ENCODE results near the gene STK39.
A peak's percentile ranks its signal among the peaks of the same experiment; 100 is the strongest.
"Not testable (repeated sequence)": the region's sequence is repeated elsewhere in the genome, so short reads cannot be mapped to it uniquely, and the experiment has no call there.

Gene STK39

DNA sequence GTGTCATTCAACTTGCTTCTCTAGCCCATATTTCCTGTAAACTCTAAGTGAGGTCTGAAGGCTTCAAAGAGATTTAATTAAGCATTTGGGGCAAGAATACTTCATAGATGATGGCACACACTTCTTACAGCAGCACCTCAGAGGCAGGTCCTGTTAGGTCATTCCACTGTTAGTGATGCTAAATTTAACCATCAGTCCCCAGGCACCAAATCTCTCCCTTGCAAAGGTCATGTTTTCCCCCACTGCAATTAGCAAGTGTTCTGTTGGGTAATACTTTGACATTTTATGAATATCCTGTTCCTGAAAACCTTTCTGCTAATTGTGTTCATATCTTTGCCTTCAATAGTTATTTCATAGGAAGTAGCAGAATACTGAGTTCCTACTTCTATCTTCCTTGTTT, 117.0 kb downstream of the STK39 start:
- peak; percentile 6 for DNase-seq

DNA sequence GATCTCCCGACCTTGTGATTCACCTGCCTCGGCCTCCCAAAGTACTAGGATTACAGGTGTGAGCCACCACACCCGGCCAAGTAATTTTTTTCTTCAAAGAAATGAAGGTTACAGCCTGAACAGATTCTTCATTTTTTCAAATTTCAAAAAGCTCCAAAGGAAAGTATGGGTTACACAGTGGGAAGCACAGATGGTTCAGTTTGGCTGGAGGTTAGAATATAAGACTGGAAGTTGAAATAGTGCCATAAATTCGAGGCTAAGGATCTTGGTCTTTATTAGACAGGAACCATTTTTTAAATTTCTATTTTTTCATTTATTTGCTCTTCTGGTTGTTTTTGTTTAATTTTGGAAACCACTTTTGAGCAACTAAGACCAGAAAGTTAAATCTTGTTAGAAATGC, 120.0 kb downstream of the STK39 start:
- no peak for DNase-seq

GRCh38 chr2:168122210-168122609, 125.2 kb downstream of the STK39 start:
- DNase-seq, result not testable (repeated sequence)

GRCh38 chr2:168120730-168121129, 126.7 kb downstream of the STK39 start:
- no peak for DNase-seq

DNA sequence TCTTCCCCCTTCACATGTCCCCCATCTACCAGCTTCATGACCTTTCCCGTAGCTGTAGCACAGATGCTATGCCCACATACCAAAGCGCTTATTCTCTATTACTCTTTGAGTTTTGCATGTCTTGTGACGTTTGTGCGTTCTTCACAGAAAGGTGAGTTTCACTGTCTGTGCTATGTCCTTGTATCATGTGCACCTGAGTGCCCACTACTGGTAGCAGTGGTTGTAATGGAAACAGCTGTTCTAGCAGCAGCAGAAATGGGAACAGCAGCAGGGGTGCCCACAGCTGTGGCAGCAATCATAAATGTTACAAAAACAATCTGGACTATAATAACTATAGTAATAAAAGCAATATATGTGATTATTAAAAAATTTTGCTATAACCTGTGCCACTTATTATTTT, 127.1 kb downstream of the STK39 start:
- no peak for DNase-seq

DNA sequence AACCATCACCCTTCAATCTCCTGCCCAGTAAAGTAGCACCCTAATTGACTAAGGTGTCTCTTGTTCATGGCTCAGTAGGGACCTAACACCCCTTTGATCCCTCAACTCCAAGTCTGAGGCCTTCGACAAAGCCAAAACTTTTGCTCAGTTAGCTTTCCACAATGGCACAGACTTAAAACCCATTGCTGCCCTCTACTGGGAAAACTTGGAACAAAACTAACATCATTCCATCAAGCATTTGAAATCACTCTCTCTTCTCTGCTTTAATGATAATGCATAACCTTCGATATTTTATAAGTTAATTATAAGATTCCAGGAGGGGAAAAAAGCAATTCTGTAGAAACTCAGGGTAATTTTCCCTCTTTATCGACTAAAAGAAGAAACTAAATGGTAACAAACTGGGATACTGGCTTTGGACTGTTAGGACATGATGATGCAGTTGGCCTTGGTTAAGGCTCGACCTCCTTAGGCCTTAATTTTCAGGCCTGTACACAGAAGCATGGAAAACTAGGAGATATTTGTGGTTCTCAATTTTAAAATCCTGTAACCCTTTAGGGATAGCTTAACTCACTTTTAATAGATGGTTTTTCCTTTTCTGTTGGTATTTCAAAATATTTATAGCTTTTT, 127.8 kb downstream of the STK39 start:
- peak; percentile 73 for DNase-seq

DNA sequence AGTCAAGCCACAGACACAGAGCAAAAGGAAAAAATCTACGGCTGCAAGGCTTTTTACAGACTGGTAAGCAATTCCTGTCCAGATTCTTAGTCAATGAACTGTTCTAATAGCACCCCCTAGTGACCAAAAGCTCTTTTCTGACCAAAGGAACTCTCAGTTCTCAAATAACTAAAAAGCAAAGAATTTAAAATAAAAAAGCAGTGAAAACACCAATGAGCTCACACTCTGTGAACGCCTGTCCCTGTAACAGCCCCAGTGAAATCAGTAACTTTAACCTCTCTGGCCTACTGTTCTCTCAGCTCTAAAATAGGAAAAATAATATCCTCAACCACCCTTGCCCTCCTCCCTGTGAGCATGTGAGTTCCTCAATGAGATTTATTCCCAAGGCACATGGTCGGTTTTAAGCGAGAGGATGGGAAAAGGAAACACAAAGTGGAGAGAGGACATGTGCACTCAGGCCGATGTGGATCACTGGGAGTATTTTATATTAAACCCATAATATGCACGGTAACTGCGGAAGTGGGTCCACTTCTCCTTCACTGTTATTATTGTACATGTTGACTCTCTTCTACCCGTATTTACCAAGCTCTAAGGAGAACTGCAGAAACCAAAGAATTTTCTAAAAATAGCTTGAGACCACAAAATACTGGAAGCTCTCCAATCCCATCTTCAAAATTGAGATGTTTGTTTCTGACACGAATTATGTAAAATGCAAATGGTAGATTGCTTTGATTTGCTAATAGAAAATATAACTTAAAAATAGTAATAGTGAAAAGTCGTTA, 128.5 kb downstream of the STK39 start:
- peak; percentile 87 for DNase-seq

GRCh38 chr2:168116448-168116847, 130.9 kb downstream of the STK39 start:
- DNase-seq, result no peak

DNA sequence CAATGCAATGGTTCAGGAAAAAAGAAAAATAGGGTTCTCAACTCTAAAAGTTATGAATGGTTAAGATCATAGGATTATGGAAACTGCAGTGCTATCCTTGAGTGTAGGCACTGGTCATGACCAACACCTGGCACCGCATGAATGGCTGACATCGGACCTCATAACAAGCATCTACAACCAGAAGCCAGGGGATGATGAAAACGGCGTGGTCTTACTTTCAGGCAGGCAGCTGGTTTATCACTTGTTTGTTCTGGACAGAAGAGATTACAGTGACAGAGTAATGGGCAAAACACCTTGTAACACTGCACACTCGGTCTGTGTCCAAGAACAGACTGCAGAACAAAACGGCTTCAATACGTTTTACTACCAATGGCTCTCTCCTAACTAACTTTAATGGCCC, 132.8 kb downstream of the STK39 start:
- DNase-seq, result no peak

- DNase-seq, result no peak
Measured at GRCh38 chr2:168114040-168114439, 133.4 kb downstream of the STK39 start.

DNA sequence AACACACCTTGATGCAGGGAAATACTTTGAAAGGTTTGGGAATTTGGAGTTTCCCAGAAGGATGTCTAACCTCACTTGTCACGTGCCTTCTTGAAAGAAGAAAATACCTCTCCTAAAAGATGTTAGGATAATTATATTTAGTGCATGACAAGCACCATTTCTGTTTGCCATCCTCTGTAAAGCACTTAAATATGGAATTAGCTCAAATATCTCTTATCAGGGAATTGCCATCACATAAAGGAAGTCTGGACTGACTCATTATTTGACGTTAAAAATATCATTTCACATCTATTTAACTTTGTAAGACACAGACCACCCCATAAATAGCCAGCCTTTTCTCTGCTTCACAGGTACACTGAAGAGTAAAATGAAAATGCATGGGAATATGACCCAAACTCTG, 140.1 kb downstream of the STK39 start:
- DNase-seq, result no peak

DNA sequence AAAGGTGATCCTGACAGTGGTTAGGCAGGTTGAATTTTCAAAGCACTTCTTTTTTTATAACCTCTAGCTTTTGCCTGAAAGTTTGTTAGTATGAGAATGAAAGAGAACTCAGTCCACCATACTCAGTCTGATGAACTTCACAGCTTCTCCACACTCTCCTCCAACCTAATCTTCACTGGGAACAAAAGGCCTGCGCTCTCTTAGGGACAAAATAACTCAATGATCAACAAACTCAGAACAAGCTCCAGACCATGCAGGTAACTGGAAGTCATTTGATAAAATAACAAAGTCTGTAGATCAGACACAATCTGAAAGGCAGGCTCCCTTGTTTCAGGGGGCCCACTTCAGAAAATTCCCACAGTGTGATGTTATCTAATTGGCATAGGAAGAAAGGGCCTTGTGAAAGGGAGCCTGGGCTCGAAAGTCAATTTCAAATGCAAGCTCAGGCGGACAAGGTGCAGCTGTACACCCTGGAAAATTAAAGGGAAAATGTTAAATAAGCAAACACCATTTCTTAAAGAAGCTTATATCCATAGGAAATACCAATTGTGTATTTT, 142.2 kb downstream of the STK39 start:
- no peak for DNase-seq

GRCh38 chr2:168097431-168097830, 150.0 kb downstream of the STK39 start:
- no peak for DNase-seq

DNA sequence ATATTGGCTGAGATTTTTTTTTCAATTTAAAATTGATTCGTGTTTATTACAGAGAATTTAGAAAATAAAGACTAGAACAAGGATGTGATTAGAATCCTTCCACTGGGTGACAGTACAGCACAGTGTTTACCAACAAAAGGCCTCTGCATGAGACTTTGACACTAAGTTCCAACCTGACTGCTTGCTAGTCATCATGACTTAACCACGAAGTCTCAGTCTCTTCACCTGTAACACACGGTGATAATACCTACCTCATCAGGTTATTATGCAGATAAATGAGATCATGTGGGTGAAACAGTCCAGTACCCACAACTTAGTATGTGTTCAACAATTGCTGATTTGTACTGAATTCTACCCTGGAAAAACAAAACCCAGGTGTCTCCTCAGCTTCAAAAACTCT, 151.2 kb downstream of the STK39 start:
- DNase-seq, result no peak

DNA sequence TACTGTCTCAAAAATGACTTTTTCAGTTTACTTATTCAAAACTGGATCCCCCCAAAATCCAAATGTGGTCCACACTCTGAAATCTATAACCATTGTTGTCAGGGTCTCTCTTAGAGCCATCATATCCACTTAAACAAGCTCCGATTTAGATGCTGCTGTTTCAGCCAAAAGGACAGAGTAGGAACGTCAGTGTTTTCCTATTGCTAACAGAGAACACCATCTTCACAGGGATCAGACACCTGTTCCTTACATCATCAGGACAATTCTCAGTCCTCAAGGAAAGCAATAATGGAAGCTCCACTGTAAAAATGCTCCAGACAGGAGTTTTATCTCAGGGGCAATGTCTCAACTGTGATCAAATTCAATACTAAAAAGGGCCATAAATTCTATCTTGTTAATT, 155.4 kb downstream of the STK39 start:
- DNase-seq, result no peak

GRCh38 chr2:168090366-168091135, 156.8 kb downstream of the STK39 start:
- no peak for DNase-seq

DNA sequence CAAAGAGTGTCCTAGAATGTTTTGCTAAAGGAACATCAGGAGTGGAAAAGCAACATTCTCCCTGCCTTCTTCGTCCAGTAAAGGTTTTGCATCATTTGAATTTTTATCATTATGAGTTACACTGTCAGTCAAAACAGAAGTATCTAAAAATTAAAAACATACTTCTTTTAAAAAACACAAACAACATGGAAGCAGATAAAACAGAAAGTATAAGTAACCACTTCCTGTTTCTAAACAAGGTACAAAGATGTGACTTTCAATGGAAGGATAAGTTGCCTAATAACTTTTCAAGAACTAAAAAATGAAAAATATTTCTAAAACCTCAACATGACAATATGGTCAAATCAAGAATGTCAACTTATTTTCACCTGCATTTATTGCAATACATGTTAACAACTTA, 158.2 kb downstream of the STK39 start:
- no peak for DNase-seq

GRCh38 chr2:168087401-168087800, 160.0 kb downstream of the STK39 start:
- DNase-seq, result no peak

- DNase-seq, result no peak
Measured at GRCh38 chr2:168086851-168087250, 160.5 kb downstream of the STK39 start.

- no peak for DNase-seq
Measured at GRCh38 chr2:168085801-168086361, 161.5 kb downstream of the STK39 start.

DNA sequence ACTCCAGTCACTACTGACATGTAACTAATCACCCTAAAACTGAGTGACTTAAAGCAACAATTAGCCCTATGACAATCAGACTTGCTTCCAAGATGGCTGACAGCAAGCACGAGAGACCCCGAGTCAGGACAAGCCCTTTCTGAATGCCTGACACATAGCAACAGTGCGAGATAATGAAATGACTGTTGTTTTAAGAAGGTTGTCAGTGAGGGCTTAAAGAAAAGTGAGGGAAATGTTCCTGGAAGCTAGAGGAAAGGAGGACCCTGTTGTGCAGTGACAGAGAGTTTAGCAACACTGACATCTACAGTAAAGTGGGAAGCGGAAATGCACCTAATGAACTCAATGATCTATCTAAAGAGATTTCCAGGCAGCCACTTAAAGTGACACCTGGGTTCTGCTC, 163.1 kb downstream of the STK39 start:
- DNase-seq, result no peak

DNA sequence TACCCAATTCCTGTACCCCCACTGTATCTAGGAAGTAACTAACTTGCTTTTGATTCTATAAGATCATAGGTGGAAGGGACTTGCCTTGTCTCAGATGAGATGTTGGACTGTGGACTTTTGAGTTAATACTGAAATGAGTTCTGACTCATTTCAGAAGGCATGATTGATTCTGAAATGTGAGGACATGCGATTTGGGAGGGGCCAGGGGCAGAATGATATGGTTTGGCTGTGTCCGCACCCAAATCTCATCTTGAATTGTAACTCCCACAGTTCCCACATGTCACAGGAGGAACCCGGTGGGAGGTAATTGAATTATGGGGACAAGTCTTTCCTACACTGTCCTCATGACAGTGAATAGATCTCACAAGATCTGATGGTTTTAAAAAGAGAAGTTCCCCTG, 165.9 kb downstream of the STK39 start:
- not testable (repeated sequence) for DNase-seq

DNA sequence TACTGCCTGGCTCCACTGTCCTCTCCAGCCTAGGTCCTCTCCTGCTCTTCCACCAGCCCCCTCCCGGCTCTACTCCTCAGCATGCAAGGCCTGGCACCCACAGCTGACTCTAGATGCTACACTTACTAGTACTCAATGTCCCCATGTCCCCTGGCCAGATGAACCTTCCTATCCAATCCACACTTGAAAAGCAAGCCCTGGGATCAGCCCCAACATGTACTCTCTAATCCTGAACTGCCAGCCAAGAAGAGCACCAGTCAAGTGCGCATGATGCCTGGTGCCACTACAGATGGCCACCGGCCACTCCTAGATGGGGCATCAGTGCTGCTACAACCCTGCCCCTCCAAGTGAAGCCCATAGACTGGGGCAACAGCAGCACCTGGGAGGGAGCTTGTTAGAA, 168.2 kb downstream of the STK39 start:
- no peak for DNase-seq

Measured in suppressor macrophage treated with lipopolysaccharide for 4 hours (primary cell).